A673 (cell line): Measurements from ENCODE around the gene PPP1CB. TPM values are rescaled to one million over a fixed set of nuclear protein-coding genes. Genes with fewer than 3 reads are reported as not detected.

Experiments
- BruUV-seq: library from RNA; stranded (reverse); fragments of 400-500 nt; replicated peaks from 2 replicates; lab custom pipeline; 2021; lab: Mats Ljungman, UMichigan
- CTCF ChIA-PET: fragments of 300-600 bp; sonication (Branson Sonifier 250); formaldehyde crosslinking; loops from one replicate; lab custom pipeline; 2022; ENCODE audit warnings: antibody characterized with exemption; lab: Charles Lee
- POLR2A ChIA-PET: fragments of 300-600 bp; sonication (Branson Sonifier 250); formaldehyde crosslinking; loops from one replicate; lab custom pipeline; 2022; ENCODE audit warnings: antibody characterized with exemption; ENCODE audit not compliant: low non-redundant PET; lab: Charles Lee
- DNase-seq: peaks from one replicate; pipeline ENCODE4 v3.0.0-alpha.2; 2015; ENCODE audit warnings: low spot score
- H3K27ac ChIP-seq: fragments of 200-600 bp; sonication (generic); 2 replicates; pipeline ENCODE4 v1.5.1; 2016; ENCODE audit warnings: mixed run types, low read depth, mild to moderate bottlenecking, mixed read lengths, antibody characterized with exemption, low read length; ENCODE audit not compliant: poor library complexity, severe bottlenecking
- H3K27me3 ChIP-seq: fragments of 200-600 bp; sonication (generic); replicated peaks from 2 replicates; pipeline ENCODE4 v1.6.1; 2017; ENCODE audit warnings: mixed run types, low read depth, mild to moderate bottlenecking, mixed read lengths, antibody characterized with exemption, low read length; ENCODE audit not compliant: insufficient read depth, poor library complexity
- H3K36me3 ChIP-seq: fragments of 200-600 bp; sonication (generic); 2 replicates; pipeline ENCODE4 v1.6.1; 2016; ENCODE audit warnings: mixed run types, mild to moderate bottlenecking, mixed read lengths, antibody characterized with exemption, low read length; ENCODE audit not compliant: insufficient read depth, poor library complexity, severe bottlenecking
- H3K4me1 ChIP-seq: fragments of 200-600 bp; sonication (generic); 2 replicates; pipeline ENCODE4 v1.6.1; 2017; ENCODE audit warnings: mixed run types, mild to moderate bottlenecking, mixed read lengths, antibody characterized with exemption, low read length; ENCODE audit not compliant: insufficient read depth, poor library complexity, severe bottlenecking
- H3K4me3 ChIP-seq: fragments of 200-600 bp; sonication (generic); 2 replicates; pipeline ENCODE4 v1.5.1; 2016; ENCODE audit warnings: low read depth, mixed run types, mild to moderate bottlenecking, mixed read lengths, low read length; ENCODE audit not compliant: poor library complexity, severe bottlenecking
- H3K9me3 ChIP-seq: fragments of 200-600 bp; sonication (generic); 2 replicates; pipeline ENCODE4 v1.6.1; 2016; ENCODE audit warnings: mixed run types, low read depth, mild to moderate bottlenecking, mixed read lengths, antibody characterized with exemption, low read length; ENCODE audit not compliant: poor library complexity, severe bottlenecking
- EZH2 ChIP-seq: fragments of 200-600 bp; sonication (generic); IDR thresholded peaks from 2 replicates; pipeline ENCODE4 v1.6.1; 2017; ENCODE audit warnings: borderline replicate concordance, low read depth, mild to moderate bottlenecking, mixed read lengths, antibody characterized with exemption, low read length; ENCODE audit not compliant: poor library complexity, severe bottlenecking
- intact Hi-C: fragments of 100-400 bp; cut with micrococcal nuclease; formaldehyde crosslinking; loops from one replicate; pipeline ENCODE4 v1.10.0; 2022; ENCODE audit not compliant: unreplicated experiment
- total RNA-seq: library from RNA; stranded (reverse); gene quantifications from 2 replicates; pipeline ENCODE4 v1.2.3, GENCODE V29; 2021
- TF ChIP-seq, protein P1 (sequence below): fragments of 300-800, 200-600 bp; sonication (generic); conservative IDR thresholded peaks from 2 replicates; pipeline ENCODE4 v1.5.1; 2017; ENCODE audit warnings: low read depth, mild to moderate bottlenecking, antibody characterized with exemption, low read length, moderate library complexity, mixed read lengths

Gene PPP1CB
- total RNA-seq, 1 experiment from 2014 or later = 181 TPM

DNA sequence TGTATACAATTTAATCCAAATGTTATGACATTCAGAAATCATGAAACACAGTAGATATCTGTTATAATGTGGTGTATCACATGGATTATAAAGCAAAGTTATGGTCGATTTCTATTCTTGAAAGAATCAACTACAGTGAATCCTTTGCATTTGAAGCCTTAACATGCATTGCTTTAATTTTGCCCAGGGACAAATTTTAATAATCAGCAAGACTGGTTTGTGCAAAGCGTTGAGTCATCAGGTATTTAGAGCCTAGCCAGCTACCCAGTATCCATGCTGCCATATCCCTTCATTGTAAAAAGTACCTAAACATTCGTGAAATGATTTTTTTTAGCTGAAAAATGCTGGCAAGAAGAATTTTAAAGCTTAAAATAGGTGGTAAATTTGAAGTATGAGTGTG, 50.1 kb downstream of the PPP1CB start:
- no peak overlapping the region for H3K4me3 ChIP-seq
- intact Hi-C loops = no loop called here
- H3K4me1 ChIP-seq = peaks cover 12% of the 10 kb centered on the region
- TF ChIP-seq, protein P1, sequence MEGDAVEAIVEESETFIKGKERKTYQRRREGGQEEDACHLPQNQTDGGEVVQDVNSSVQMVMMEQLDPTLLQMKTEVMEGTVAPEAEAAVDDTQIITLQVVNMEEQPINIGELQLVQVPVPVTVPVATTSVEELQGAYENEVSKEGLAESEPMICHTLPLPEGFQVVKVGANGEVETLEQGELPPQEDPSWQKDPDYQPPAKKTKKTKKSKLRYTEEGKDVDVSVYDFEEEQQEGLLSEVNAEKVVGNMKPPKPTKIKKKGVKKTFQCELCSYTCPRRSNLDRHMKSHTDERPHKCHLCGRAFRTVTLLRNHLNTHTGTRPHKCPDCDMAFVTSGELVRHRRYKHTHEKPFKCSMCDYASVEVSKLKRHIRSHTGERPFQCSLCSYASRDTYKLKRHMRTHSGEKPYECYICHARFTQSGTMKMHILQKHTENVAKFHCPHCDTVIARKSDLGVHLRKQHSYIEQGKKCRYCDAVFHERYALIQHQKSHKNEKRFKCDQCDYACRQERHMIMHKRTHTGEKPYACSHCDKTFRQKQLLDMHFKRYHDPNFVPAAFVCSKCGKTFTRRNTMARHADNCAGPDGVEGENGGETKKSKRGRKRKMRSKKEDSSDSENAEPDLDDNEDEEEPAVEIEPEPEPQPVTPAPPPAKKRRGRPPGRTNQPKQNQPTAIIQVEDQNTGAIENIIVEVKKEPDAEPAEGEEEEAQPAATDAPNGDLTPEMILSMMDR = no peak
- no peak for TF ChIP-seq EZH2
- H3K27me3 ChIP-seq = no peaks in the 10 kb centered on the region
- peaks cover 46% of the 10 kb centered on the region for H3K36me3 ChIP-seq
- DNase-seq = no peak
- H3K9me3 ChIP-seq = peaks cover 4% of the 10 kb centered on the region
- POLR2A ChIA-PET = no interaction called here
- CTCF ChIA-PET = no interaction called here
- no TSS peak for BruUV-seq
- no peak overlapping the region for H3K27ac ChIP-seq

GRCh38 chr2:28802975-28803429, 51.4 kb downstream of the PPP1CB start:
- no peak for DNase-seq
- no TSS peak for BruUV-seq
- H3K27ac ChIP-seq = peak overlapping the region; percentile 32

DNA sequence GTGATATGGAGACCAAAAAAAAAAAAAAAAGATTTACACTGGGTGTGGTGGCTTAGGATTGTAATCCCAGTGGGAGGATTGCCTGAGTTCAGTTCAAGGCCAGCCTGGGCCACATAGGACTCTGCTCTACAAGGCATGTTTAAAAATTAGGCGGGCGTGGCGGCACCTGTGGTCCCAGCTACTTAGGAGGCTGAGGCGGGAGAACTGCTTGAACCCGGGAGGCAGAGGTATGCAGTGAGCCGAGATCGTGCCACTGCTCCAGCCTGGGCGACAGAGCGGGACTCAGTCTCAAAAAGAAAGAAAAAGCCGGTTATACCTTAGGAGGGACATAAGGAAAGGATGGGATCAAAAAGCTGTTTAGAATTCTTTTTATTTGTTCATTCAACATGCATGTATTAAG, 58.3 kb downstream of the PPP1CB start:
- Histone ChIP-seq H3K27me3 (no peaks in the 10 kb centered on the region), H3K4me1 (peaks cover 8% of the 10 kb centered on the region), H3K36me3 (no peaks in the 10 kb centered on the region), H3K4me3 (peak overlapping the region; percentile 53), H3K27ac (peak overlapping the region; percentile 67), H3K9me3 (no peaks in the 10 kb centered on the region)
- ChIA-PET CTCF (interaction anchor here (0.7 kb wide), 1 partner anchor 252 kb away, joined by 3 read pairs; no protein-coding TSS in a partner anchor), POLR2A (no interaction called here)
- no peak for DNase-seq
- TF ChIP-seq, protein P1 = no peak
- no peak for TF ChIP-seq EZH2
- no TSS peak for BruUV-seq
- intact Hi-C loops = no loop called here

More at GRCh38 chr2:28802975-28803429, 51.4 kb downstream of the PPP1CB start:
- Histone ChIP-seq H3K27me3 (no peaks in the 10 kb centered on the region), H3K4me1 (peaks cover 12% of the 10 kb centered on the region), H3K9me3 (no peaks in the 10 kb centered on the region), H3K36me3 (peaks cover 35% of the 10 kb centered on the region), H3K4me3 (no peak overlapping the region)
- no peak for TF ChIP-seq EZH2
- TF ChIP-seq, protein P1 = no peak
- ChIA-PET POLR2A (no interaction called here), CTCF (no interaction called here)
- intact Hi-C loops = no loop called here
